CD4-positive, alpha-beta T cell (primary cell): ENCODE data around the gene HIPK4. TPM values are rescaled to one million over a fixed set of nuclear protein-coding genes. Genes with fewer than 3 reads are reported as not detected.

Experiments
- ATAC-seq: fragments of 200-7000 bp; cut with Tn5 transposase; one replicate; pipeline ENCODE4 v1.10.0; 2022; ENCODE audit warnings: mild to moderate bottlenecking; ENCODE audit not compliant: poor library complexity
- CTCF ChIA-PET: fragments of 350-600 bp; sonication (Branson Sonifier 250); formaldehyde crosslinking; loops from one replicate; lab custom pipeline; 2021; ENCODE audit warnings: antibody characterized with exemption, inconsistent platforms; lab: Charles Lee
- POLR2A ChIA-PET: fragments of 350-600 bp; sonication (Branson Sonifier 250); formaldehyde crosslinking; loops from one replicate; lab custom pipeline; 2021; ENCODE audit warnings: antibody characterized with exemption, inconsistent platforms; lab: Charles Lee
- DNase-seq, 14 experiments: peaks; one replicate each; pipeline ENCODE4 v3.0.0-alpha.2; 2013 to 2020; ENCODE audit warnings: mixed read lengths in 2 of 14
- H3K27ac ChIP-seq, 2 donors: one replicate each; pipeline versions ENCODE4 v1.5.1 to v1.7.0; 2013; ENCODE audit warnings: low read length in 2 of 2, low read depth in 1 of 2, mild to moderate bottlenecking in 1 of 2
- H3K27me3 ChIP-seq, 2 experiments: 1 replicate in 1 of 2; 2 replicates in 1 of 2; pipeline versions ENCODE4 v1.6.1 to v1.7.0; 2013; ENCODE audit warnings: low read length in 2 of 2, control low read depth in 1 of 2, mild to moderate bottlenecking in 1 of 2, moderate library complexity in 1 of 2; ENCODE audit not compliant: insufficient read depth in 2 of 2, control insufficient read depth in 1 of 2
- H3K36me3 ChIP-seq: one replicate; pipeline ENCODE4 v1.6.1; 2013; ENCODE audit warnings: low read length, control low read depth; ENCODE audit not compliant: insufficient read depth
- H3K4me1 ChIP-seq: one replicate; pipeline ENCODE4 v1.6.1; 2013; ENCODE audit warnings: low read length, control low read depth; ENCODE audit not compliant: insufficient read depth
- H3K4me3 ChIP-seq: one replicate; pipeline ENCODE4 v1.5.1; 2013; ENCODE audit warnings: mild to moderate bottlenecking, low read length, moderate library complexity
- H3K9me3 ChIP-seq, 2 experiments: 1 replicate in 1 of 2; 2 replicates in 1 of 2; pipeline versions ENCODE4 v1.6.1 to v1.7.0; 2013; ENCODE audit warnings: low read length in 2 of 2, mild to moderate bottlenecking in 2 of 2, control low read depth in 1 of 2, moderate library complexity in 1 of 2; ENCODE audit not compliant: control insufficient read depth in 1 of 2, insufficient read depth in 1 of 2
- H3K27ac Mint-ChIP-seq: one replicate; pipeline ENCODE4 v1.8.0; 2020; ENCODE audit warnings: mixed read lengths
- H3K27me3 Mint-ChIP-seq: one replicate; pipeline ENCODE4 v1.8.0; 2021; ENCODE audit warnings: mixed read lengths
- H3K36me3 Mint-ChIP-seq: one replicate; pipeline ENCODE4 v1.8.0; 2021; ENCODE audit warnings: low read depth, mixed read lengths
- H3K4me1 Mint-ChIP-seq: one replicate; pipeline ENCODE4 v1.8.0; 2021; ENCODE audit warnings: low read depth, mixed read lengths
- H3K4me3 Mint-ChIP-seq: one replicate; pipeline ENCODE4 v1.8.0; 2020; ENCODE audit warnings: mild to moderate bottlenecking, mixed read lengths
- H3K9me3 Mint-ChIP-seq: one replicate; pipeline ENCODE4 v1.8.0; 2020; ENCODE audit warnings: mixed read lengths
- intact Hi-C, 2 experiments: fragments of 100-400 bp; cut with DNase I in 1 of 2; cut with micrococcal nuclease in 1 of 2; formaldehyde crosslinking; loops; one replicate each; pipeline versions ENCODE4 v1.15.1 to v1.9.0; 2023 to 2025; cut with DNase I, micrococcal nuclease
- total RNA-seq, 174 experiments: library from RNA in 2 of 174; stranded (reverse) in 2 of 174; gene quantifications; one replicate each; pipeline ENCODE4 v1.2.3 and lab custom pipeline; 2021 to 2026
- TF ChIP-seq, protein P1 (sequence below): fragments of 200-600 bp; IDR thresholded peaks from one replicate; pipeline ENCODE4 v1.8.0; 2022; ENCODE audit warnings: antibody characterized with exemption, mild to moderate bottlenecking

Gene HIPK4
- total RNA-seq, 2 experiments from 2014 or later, result 0.08 to 0.11 TPM

GRCh38 chr19:40415768-40416167 lies 25.8 kb upstream of the HIPK4 start:
- ATAC-seq, result no peak
- Histone ChIP-seq H3K27ac (no peak overlapping the region), H3K36me3 (no peaks in the 10 kb centered on the region), H3K9me3 (no peaks in the 10 kb centered on the region), H3K4me3 (no peak overlapping the region), H3K27me3 (no peaks in the 10 kb centered on the region), H3K4me1 (peaks cover 12% of the 10 kb centered on the region)
- H3K4me3 Mint-ChIP-seq, result no peak overlapping the region
- intact Hi-C loops, result no loop called here
- H3K27ac Mint-ChIP-seq, result no peak overlapping the region
- CTCF ChIA-PET, result no interaction called here
- no peaks in the 10 kb centered on the region for H3K36me3 Mint-ChIP-seq
- POLR2A ChIA-PET, result no interaction called here
- TF ChIP-seq, protein P1, sequence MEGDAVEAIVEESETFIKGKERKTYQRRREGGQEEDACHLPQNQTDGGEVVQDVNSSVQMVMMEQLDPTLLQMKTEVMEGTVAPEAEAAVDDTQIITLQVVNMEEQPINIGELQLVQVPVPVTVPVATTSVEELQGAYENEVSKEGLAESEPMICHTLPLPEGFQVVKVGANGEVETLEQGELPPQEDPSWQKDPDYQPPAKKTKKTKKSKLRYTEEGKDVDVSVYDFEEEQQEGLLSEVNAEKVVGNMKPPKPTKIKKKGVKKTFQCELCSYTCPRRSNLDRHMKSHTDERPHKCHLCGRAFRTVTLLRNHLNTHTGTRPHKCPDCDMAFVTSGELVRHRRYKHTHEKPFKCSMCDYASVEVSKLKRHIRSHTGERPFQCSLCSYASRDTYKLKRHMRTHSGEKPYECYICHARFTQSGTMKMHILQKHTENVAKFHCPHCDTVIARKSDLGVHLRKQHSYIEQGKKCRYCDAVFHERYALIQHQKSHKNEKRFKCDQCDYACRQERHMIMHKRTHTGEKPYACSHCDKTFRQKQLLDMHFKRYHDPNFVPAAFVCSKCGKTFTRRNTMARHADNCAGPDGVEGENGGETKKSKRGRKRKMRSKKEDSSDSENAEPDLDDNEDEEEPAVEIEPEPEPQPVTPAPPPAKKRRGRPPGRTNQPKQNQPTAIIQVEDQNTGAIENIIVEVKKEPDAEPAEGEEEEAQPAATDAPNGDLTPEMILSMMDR, result no peak
- H3K27me3 Mint-ChIP-seq, result peaks cover 4% of the 10 kb centered on the region
- no peaks in the 10 kb centered on the region for H3K9me3 Mint-ChIP-seq
- H3K4me1 Mint-ChIP-seq, result peaks cover 10% of the 10 kb centered on the region
- no peak for DNase-seq

DNA sequence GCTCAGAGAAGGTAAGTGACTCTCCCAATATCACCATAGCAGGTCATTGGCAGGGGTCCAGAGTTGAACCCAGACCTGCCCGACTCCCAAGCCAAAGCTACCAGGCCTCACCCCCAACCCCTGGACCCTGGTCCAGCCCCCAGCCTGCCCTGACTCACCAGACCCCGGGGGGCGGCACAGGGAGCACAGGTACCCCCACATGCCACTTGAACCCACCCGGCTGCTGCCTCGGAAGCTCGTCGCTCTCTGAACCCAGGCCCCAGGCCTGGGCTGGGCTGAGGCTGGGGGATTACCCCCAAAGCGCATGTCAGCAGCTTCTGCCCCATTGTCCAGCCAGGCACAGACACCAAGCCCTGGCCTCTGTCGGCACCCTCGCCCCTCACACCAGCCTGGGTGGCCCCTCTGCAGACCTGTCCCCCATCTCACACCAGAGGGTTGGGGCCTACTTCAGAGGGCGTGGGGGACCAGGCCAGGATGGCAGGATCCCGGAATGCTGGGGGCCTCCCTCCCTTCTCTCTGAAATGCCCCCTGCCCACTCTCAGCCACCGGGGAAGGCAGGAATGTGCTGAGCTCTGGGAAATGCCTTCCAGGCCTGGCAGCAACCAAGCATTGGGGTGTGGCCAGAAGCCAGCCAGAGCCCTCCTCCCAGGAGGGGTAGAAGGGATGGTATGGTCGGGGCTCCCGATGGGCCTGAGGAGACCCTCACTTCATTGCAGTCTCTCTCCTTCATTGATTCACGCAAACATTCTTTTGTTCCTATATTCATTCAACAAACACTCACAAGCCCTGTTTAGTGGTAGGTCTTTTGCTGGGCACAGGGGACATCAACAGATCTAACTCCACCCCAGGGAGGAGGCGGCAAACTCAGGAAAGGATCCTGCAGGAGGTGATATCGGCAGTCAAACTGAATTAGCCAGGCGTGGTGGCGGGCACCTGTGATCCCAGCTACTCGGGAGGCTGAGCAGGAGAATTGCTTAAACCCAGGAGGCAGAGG lies 24.9 kb upstream of the HIPK4 start:
- TF ChIP-seq, protein P1, result no peak
- Mint-ChIP-seq H3K36me3 (no peaks in the 10 kb centered on the region), H3K27ac (no peak overlapping the region), H3K27me3 (peaks cover 4% of the 10 kb centered on the region), H3K4me1 (peaks cover 8% of the 10 kb centered on the region), H3K4me3 (no peak overlapping the region), H3K9me3 (no peaks in the 10 kb centered on the region)
- Histone ChIP-seq H3K27me3 (no peaks in the 10 kb centered on the region), H3K4me1 (peaks cover 7% of the 10 kb centered on the region), H3K9me3 (no peaks in the 10 kb centered on the region), H3K36me3 (no peaks in the 10 kb centered on the region), H3K27ac (no peak overlapping the region), H3K4me3 (no peak overlapping the region)
- ChIA-PET POLR2A (interaction anchor here (0.6 kb wide), 1 partner anchor 16 kb away, joined by 3 read pairs; no protein-coding TSS in a partner anchor), CTCF (no interaction called here)
- intact Hi-C loops, result no loop called here
- ATAC-seq (no peak), DNase-seq (no peak)

- no peak for DNase-seq
- Mint-ChIP-seq H3K27me3 (peaks cover 4% of the 10 kb centered on the region), H3K9me3 (no peaks in the 10 kb centered on the region), H3K4me1 (peaks cover 5% of the 10 kb centered on the region), H3K27ac (no peak within 1 kb of the TSS), H3K36me3 (no peaks in the 10 kb centered on the region), H3K4me3 (no peak within 1 kb of the TSS)
- ChIA-PET CTCF (no interaction called here), POLR2A (no interaction called here)
- Histone ChIP-seq H3K36me3 (no peaks in the 10 kb centered on the region), H3K27ac (no peak within 1 kb of the TSS), H3K9me3 (no peaks in the 10 kb centered on the region), H3K27me3 (no peaks in the 10 kb centered on the region), H3K4me1 (peaks cover 9% of the 10 kb centered on the region), H3K4me3 (no peak within 1 kb of the TSS)
- intact Hi-C loops, result no loop called here
- ATAC-seq, result no peak
- TF ChIP-seq, protein P1, result no peak
These were observed 23.4 kb upstream of the HIPK4 start, which contains the start of gene PRX for GRCh38 chr19:40413291-40413845. Gene PRX, minus strand, starts transcription at chr19:40413378. Its CDS starts 5,446 bp downstream, at chr19:40407932.
